Smooth muscle cell (in vitro differentiated cells): Measurements from ENCODE around the gene TMEM132D. TPM values are rescaled to one million over a fixed set of nuclear protein-coding genes. Genes with fewer than 3 reads are reported as not detected.

Source experiments
- DNase-seq: peaks from one replicate; lab custom pipeline; 2025; ENCODE audit not compliant: unreplicated experiment; lab: John Stamatoyannopoulos, UW
- H2AFZ ChIP-seq: fragments of 200-600 bp; sonication (generic); 2 replicates; pipeline ENCODE4 v1.6.0; 2016; ENCODE audit warnings: antibody characterized with exemption, low read depth, mild to moderate bottlenecking
- H3F3A ChIP-seq: fragments of 200-600 bp; sonication (generic); 2 replicates; pipeline ENCODE4 v1.6.0; 2017; ENCODE audit warnings: antibody characterized with exemption, low read depth
- H3K27ac ChIP-seq: fragments of 200-600 bp; sonication (generic); 2 replicates; pipeline ENCODE4 v1.5.1; 2016; ENCODE audit warnings: low read depth, mild to moderate bottlenecking
- H3K27me3 ChIP-seq: fragments of 200-600 bp; sonication (generic); 2 replicates; pipeline ENCODE4 v1.6.1; 2016; ENCODE audit warnings: low read depth, mild to moderate bottlenecking
- H3K36me3 ChIP-seq: fragments of 200-600 bp; sonication (generic); 2 replicates; pipeline ENCODE4 v1.5.1; 2016; ENCODE audit warnings: low read depth
- H3K4me1 ChIP-seq: fragments of 200-600 bp; sonication (generic); 2 replicates; pipeline ENCODE4 v1.5.1; 2016; ENCODE audit warnings: low read depth
- H3K4me2 ChIP-seq: fragments of 200-600 bp; sonication (generic); 2 replicates; pipeline ENCODE4 v1.6.0; 2016; ENCODE audit warnings: mild to moderate bottlenecking
- H3K4me3 ChIP-seq: fragments of 200-600 bp; sonication (generic); 2 replicates; pipeline ENCODE4 v1.5.1; 2016; ENCODE audit warnings: mild to moderate bottlenecking
- H3K79me2 ChIP-seq: fragments of 200-600 bp; sonication (generic); 2 replicates; pipeline ENCODE4 v1.6.0; 2016; ENCODE audit warnings: low read depth, mild to moderate bottlenecking
- H3K9ac ChIP-seq: fragments of 200-600 bp; sonication (generic); 2 replicates; pipeline ENCODE4 v1.6.0; 2016; ENCODE audit warnings: low read depth
- H3K9me3 ChIP-seq: fragments of 200-600 bp; sonication (generic); replicated peaks from 2 replicates; pipeline ENCODE4 v1.5.1; 2016; ENCODE audit warnings: low read depth
- H4K20me1 ChIP-seq: fragments of 200-600 bp; sonication (generic); 2 replicates; pipeline ENCODE4 v1.6.0; 2016; ENCODE audit warnings: low read depth
- WGBS: methylation state at CpG from one replicate; pipeline ENCODE4 v1.1.7; 2016; ENCODE audit warnings: low lambda C conversion rate; 5-methylcytosine and 5-hydroxymethylcytosine counted together
- polyA plus RNA-seq: library from polyadenylated mRNA; unstranded; fragments of >200 nt; fragmentation: Nextera tagmentation; extraction: Ambion mirVana; gene quantifications from 2 replicates; pipeline ENCODE4 v1.2.1, GENCODE V29; 2016
- total RNA-seq: library from RNA; depleted of rRNA; stranded (reverse); fragments of >200 nt; gene quantifications from 2 replicates; pipeline ENCODE4 v1.2.3, GENCODE V29; 2014
- TF ChIP-seq, protein P1 (sequence below): fragments of 200-600 bp; sonication (generic); IDR thresholded peaks from 2 replicates; pipeline ENCODE4 v1.5.1; 2017; ENCODE audit warnings: borderline replicate concordance, mild to moderate bottlenecking, antibody characterized with exemption; ENCODE audit not compliant: insufficient read depth, poor library complexity, severe bottlenecking

The TMEM132D gene
- total and polyA plus RNA-seq, 2 experiments from 2014 or later: not detected

- Histone ChIP-seq H3K9ac (no peak overlapping the region), H3K27me3 (no peaks in the 10 kb centered on the region), H3K9me3 (no peaks in the 10 kb centered on the region), H3K79me2 (no peaks in the 10 kb centered on the region), H3K4me2 (no peak overlapping the region), H3K4me1 (no peaks in the 10 kb centered on the region), H3F3A (no peaks in the 10 kb centered on the region), H3K27ac (no peak overlapping the region), H3K36me3 (no peaks in the 10 kb centered on the region), H2AFZ (no peak overlapping the region), H3K4me3 (no peak overlapping the region), H4K20me1 (no peaks in the 10 kb centered on the region)
- 83% methylated on average over 6 of the region's 6 CpGs for WGBS
- DNase-seq: no peak
- TF ChIP-seq, protein P1, sequence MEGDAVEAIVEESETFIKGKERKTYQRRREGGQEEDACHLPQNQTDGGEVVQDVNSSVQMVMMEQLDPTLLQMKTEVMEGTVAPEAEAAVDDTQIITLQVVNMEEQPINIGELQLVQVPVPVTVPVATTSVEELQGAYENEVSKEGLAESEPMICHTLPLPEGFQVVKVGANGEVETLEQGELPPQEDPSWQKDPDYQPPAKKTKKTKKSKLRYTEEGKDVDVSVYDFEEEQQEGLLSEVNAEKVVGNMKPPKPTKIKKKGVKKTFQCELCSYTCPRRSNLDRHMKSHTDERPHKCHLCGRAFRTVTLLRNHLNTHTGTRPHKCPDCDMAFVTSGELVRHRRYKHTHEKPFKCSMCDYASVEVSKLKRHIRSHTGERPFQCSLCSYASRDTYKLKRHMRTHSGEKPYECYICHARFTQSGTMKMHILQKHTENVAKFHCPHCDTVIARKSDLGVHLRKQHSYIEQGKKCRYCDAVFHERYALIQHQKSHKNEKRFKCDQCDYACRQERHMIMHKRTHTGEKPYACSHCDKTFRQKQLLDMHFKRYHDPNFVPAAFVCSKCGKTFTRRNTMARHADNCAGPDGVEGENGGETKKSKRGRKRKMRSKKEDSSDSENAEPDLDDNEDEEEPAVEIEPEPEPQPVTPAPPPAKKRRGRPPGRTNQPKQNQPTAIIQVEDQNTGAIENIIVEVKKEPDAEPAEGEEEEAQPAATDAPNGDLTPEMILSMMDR: no peak
Observed at GRCh38 chr12:129074379-129074778, 829.4 kb downstream of the TMEM132D start.

DNA sequence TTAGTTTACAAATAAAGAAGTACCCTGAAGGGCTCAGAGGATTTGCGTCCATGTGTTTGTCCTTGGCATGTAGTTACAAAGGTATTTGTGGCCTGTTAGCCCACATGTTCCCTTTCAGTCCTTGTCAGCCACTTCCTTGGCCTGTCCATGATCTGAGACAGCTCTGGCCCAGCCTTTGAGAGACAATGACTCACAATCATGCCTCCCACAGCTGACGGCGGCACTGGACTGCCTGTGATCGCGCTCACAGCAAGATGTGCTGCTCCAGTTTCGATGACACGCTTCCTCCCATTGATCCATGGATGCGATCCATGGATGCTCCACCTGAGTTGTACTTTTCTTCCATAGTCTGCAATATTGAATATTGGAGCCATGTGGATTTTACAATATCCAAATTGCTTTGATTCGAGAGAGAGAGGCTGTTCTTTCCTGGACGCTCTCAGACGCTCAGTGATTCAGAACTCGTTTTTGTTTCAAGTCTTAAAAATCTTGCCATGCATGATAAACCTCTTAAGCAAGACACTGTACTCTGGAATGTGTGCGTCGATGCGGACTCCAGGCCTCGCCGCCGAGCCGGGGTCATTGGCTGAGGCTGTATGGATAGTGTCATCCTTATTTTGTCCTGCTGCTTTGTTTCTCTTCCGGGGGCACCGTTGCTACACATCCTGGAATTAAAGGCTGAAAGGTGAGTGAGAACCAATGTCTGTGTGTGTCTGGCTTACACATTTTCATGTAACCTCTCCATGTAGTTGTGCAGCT lies 830.5 kb downstream of the TMEM132D start:
- Histone ChIP-seq H3K4me2 (no peak overlapping the region), H3K36me3 (no peaks in the 10 kb centered on the region), H3K4me1 (no peaks in the 10 kb centered on the region), H3K9me3 (no peaks in the 10 kb centered on the region), H3K4me3 (no peak overlapping the region), H2AFZ (no peak overlapping the region), H3K9ac (no peak overlapping the region), H3F3A (no peaks in the 10 kb centered on the region), H3K27me3 (no peaks in the 10 kb centered on the region), H4K20me1 (no peaks in the 10 kb centered on the region), H3K27ac (no peak overlapping the region), H3K79me2 (no peaks in the 10 kb centered on the region)
- DNase-seq: no peak
- TF ChIP-seq, protein P1: no peak
- 85% methylated on average over 21 of the region's 21 CpGs for WGBS

DNA sequence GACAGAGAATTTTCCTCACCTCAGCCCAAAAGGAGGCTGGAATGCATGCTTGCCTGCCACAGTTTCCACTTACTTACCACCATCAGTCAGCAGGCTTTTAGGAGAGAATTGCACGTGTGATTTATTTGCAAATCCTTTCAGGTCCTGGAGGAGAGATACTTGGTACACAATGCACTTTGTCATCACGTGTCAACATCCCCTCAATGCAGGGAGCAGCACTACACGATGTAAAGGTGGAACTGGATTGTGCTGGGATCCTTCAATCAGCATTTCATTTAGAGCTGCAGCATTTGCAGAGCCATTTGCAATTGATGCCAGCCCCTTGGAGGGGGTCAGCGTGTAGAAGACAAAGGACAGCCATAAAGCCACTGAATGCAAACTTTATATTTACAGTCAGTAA lies 832.5 kb downstream of the TMEM132D start:
- no peak for DNase-seq
- Histone ChIP-seq H3F3A (no peaks in the 10 kb centered on the region), H3K4me3 (no peak overlapping the region), H3K79me2 (no peaks in the 10 kb centered on the region), H3K36me3 (no peaks in the 10 kb centered on the region), H3K4me1 (no peaks in the 10 kb centered on the region), H3K27me3 (no peaks in the 10 kb centered on the region), H3K9me3 (no peaks in the 10 kb centered on the region), H4K20me1 (no peaks in the 10 kb centered on the region), H3K27ac (no peak overlapping the region), H3K9ac (no peak overlapping the region), H2AFZ (no peak overlapping the region), H3K4me2 (no peak overlapping the region)
- 67% methylated on average over 4 of the region's 4 CpGs for WGBS
- TF ChIP-seq, protein P1: no peak

DNA sequence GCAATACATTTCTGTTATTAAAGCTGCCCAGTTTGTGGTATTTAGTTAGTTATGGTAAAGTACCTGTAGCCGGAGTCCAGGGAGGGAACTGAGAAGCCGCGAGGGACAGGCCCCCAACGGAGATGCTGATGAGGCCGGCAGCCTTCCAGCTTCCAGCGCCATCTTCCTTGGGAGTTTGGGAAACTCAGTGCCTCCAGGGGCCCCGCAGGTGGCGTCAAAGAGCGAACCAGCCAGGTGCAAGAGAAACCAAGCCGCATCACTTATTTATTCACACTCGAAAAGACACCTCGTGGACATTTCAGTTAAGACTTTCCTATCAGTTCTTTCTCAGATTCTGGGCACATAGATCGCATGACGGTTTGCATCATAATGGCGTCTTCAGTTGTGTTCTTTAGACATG lies 833.9 kb downstream of the TMEM132D start:
- H3K9ac ChIP-seq: no peak overlapping the region

More for the DNA sequence above, 833.9 kb downstream of the TMEM132D start:
- Histone ChIP-seq H3K4me3 (no peak overlapping the region), H3K4me2 (no peak overlapping the region), H3K27me3 (no peaks in the 10 kb centered on the region), H3F3A (no peaks in the 10 kb centered on the region), H3K4me1 (no peaks in the 10 kb centered on the region), H3K36me3 (no peaks in the 10 kb centered on the region), H2AFZ (no peak overlapping the region), H4K20me1 (no peaks in the 10 kb centered on the region), H3K79me2 (no peaks in the 10 kb centered on the region), H3K9me3 (no peaks in the 10 kb centered on the region), H3K27ac (no peak overlapping the region)
- TF ChIP-seq, protein P1: no peak
- 73% methylated on average over 15 of the region's 15 CpGs for WGBS
- no peak for DNase-seq
